ENCODE measurements around the gene TBCCD1. TPM values are rescaled to one million over a fixed set of nuclear protein-coding genes. Genes with fewer than 3 reads are reported as not detected.

TBCCD1 gene
- total and polyA plus RNA-seq, 2 donors (not counting 3 experiments of a cell fraction or from before 2014, with no cell fraction given), result 16.5 to 16.6 TPM

GRCh38 chr3:186509423-186509822 lies 57.7 kb downstream of the TBCCD1 start:
- dilution Hi-C loops (cut with MboI; ENCODE audit: extremely low pct_ligation_motif_present, low sequenced_read_pairs), result no loop called here
- Histone ChIP-seq H4K20me1 (replicated peaks; ENCODE audit: control insufficient read depth, extremely low read depth, insufficient read depth, low read length) (no peaks in the 10 kb centered on the region), H3K4me2 (ENCODE audit: insufficient read depth, low read length) (no peak overlapping the region), H3K4me1 (ENCODE audit: control insufficient read depth, extremely low read depth, insufficient read depth, low read length) (no peaks in the 10 kb centered on the region), H3K9me3 (replicated peaks; ENCODE audit: control insufficient read depth, insufficient read depth, low read length) (no peaks in the 10 kb centered on the region), H3K79me2 (ENCODE audit: control insufficient read depth, insufficient read depth, low read length) (no peaks in the 10 kb centered on the region), H3K27ac (ENCODE audit: insufficient read depth, low read depth, low read length) (no peak overlapping the region), H3K36me3 (ENCODE audit: control insufficient read depth in 2 of 2, extremely low read depth in 1 of 2, insufficient read depth in 2 of 2, low read length in 2 of 2) (no peaks in the 10 kb centered on the region), H3K4me3 (replicated peaks in 1 of 3; ENCODE audit: insufficient read depth in 1 of 3, low read depth in 1 of 3, low read length in 3 of 3) (no peak overlapping the region), H3K27me3 (ENCODE audit: control insufficient read depth in 2 of 2, insufficient read depth in 2 of 2, low read length in 2 of 2) (peaks cover 0 to 2% of the 10 kb centered on the region in 2 experiments), H3K9ac (replicated peaks; ENCODE audit: extremely low read depth, insufficient read depth, low read length) (no peak overlapping the region), H2AFZ (ENCODE audit: low read depth, low read length) (no peak overlapping the region), H3K9me1 (replicated peaks; ENCODE audit: control insufficient read depth, extremely low read depth, insufficient read depth, low read length) (no peaks in the 10 kb centered on the region)
- DNase-seq (ENCODE audit: low read depth, low spot score) (no peak), FAIRE-seq (no peak)
- BruUV-seq (replicated peaks), result no TSS peak
- POLR2A ChIA-PET, result no interaction called here
- intact Hi-C loops (cut with micrococcal nuclease), result no loop called here
- no peak for TF ChIP-seq POLR2A (IDR thresholded peaks at IDR 0.05; ENCODE audit: low read depth, low read length)
- TF ChIP-seq CTCF (IDR thresholded peaks at IDR 0.05; ENCODE audit: extremely low read depth in 1 of 2, insufficient read depth in 1 of 2, low read depth in 1 of 2, low read length in 2 of 2), result no peak
- TF ChIP-seq FOS (IDR thresholded peaks at IDR 0.05; ENCODE audit: borderline replicate concordance, insufficient read depth, low read length), result no peak
- TF ChIP-seq MYC (IDR thresholded peaks at IDR 0.05; ENCODE audit: low read depth, low read length), result no peak
- TF ChIP-seq MAX (IDR thresholded peaks at IDR 0.05; ENCODE audit: insufficient read depth, insufficient read length), result no peak
- TF ChIP-seq JUN (IDR thresholded peaks at IDR 0.05; ENCODE audit: borderline replicate concordance, insufficient read depth, insufficient read length, low read depth), result no peak
- TF ChIP-seq POLR2AphosphoS5 (IDR thresholded peaks at IDR 0.05; ENCODE audit: insufficient read depth, low read depth, low read length), result no peak
- no peak for TF ChIP-seq EZH2 (IDR thresholded peaks at IDR 0.05; ENCODE audit: borderline replicate concordance, low read depth, low read length, severe bottlenecking)
- no peak for TF ChIP-seq GATA2 (IDR thresholded peaks at IDR 0.05; ENCODE audit: insufficient read depth, insufficient read length, low read depth, low read length)
- CTCF ChIA-PET, result no interaction called here
